ENCODE measurements around the gene SMOC2. TPM values are rescaled to one million over a fixed set of nuclear protein-coding genes. Genes with fewer than 3 reads are reported as not detected.

SMOC2 gene
- total and polyA plus RNA-seq, 12 donors: 6.6 to 39.1 (median 17.6) TPM

- Histone ChIP-seq H3K36me3 (no peaks in the 10 kb centered on the region), H3K27me3 (peaks cover 12 to 90% (median 61%) of the 10 kb centered on the region in 7 donors), H3K4me1 (peaks cover 0 to 33% (median 8%) of the 10 kb centered on the region in 9 donors), H3K9me3 (no peaks in the 10 kb centered on the region), H3K4me3 (peak overlapping the region in 7 of 10 donors; percentile 59 to 68 (median 67)), H3K27ac (peak overlapping the region in 2 of 10 donors; percentile 75 to 76)
- no peak for DNase-seq
- no peak for TF ChIP-seq CTCF (IDR thresholded peaks at IDR 0.05)
- 20 to 36% methylated on average over 5 of the region's 5 CpGs for WGBS, 2 donors
- intact Hi-C loops (cut with DNase I): loop anchor here in 2 of 10 donors (5.0 to 10.0 kb wide), 2 partner anchors 68 to 70 kb away; no protein-coding TSS in a partner anchor
- ATAC-seq: no peak
Observed at GRCh38 chr6:168442646-168443045, 1.7 kb downstream of the SMOC2 start.

GRCh38 chr6:168447282-168447681 is 6.3 kb downstream of the SMOC2 start:
- ATAC-seq: no peak

GRCh38 chr6:168447700-168448099 is 6.7 kb downstream of the SMOC2 start:
- peaks cover 0 to 70% (median 34%) of the 10 kb centered on the region in 7 donors for H3K27me3 ChIP-seq
- whole genome bisulfite sequencing, 2 donors: 82 to 84% methylated on average over 3 of the region's 3 CpGs
- intact Hi-C loops (cut with DNase I): loop anchor here in 2 of 10 donors (2.0 to 10.0 kb wide), 2 partner anchors 71 to 73 kb away; no protein-coding TSS in a partner anchor
- H3K36me3 ChIP-seq: no peaks in the 10 kb centered on the region
- no peak overlapping the region for H3K27ac ChIP-seq
- DNase-seq: no peak
- peaks cover 0 to 31% (median 6%) of the 10 kb centered on the region in 9 donors for H3K4me1 ChIP-seq
- TF ChIP-seq CTCF (IDR thresholded peaks at IDR 0.05): no peak
- H3K4me3 ChIP-seq: no peak overlapping the region
- H3K9me3 ChIP-seq: no peaks in the 10 kb centered on the region
- ATAC-seq: no peak

More at GRCh38 chr6:168447282-168447681, 6.3 kb downstream of the SMOC2 start:
- Histone ChIP-seq H3K36me3 (no peaks in the 10 kb centered on the region), H3K4me1 (peaks cover 0 to 29% (median 4%) of the 10 kb centered on the region in 9 donors), H3K27me3 (peaks cover 0 to 74% (median 38%) of the 10 kb centered on the region in 7 donors), H3K27ac (no peak overlapping the region), H3K9me3 (no peaks in the 10 kb centered on the region), H3K4me3 (no peak overlapping the region)
- no peak for TF ChIP-seq CTCF (IDR thresholded peaks at IDR 0.05)
- no peak for DNase-seq
- 74 to 75% methylated on average over 4 of the region's 4 CpGs for WGBS, 2 donors
- intact Hi-C loops (cut with DNase I): loop anchor here in 1 of 10 donors (10.0 kb wide), 1 partner anchor 72 kb away; no protein-coding TSS in a partner anchor

- DNase-seq: no peak
- Histone ChIP-seq H3K9me3 (no peaks in the 10 kb centered on the region), H3K27me3 (peaks cover 0 to 63% (median 27%) of the 10 kb centered on the region in 7 donors), H3K36me3 (no peaks in the 10 kb centered on the region), H3K4me3 (no peak overlapping the region), H3K4me1 (peaks cover 0 to 36% (median 10%) of the 10 kb centered on the region in 9 donors), H3K27ac (no peak overlapping the region)
- TF ChIP-seq CTCF (IDR thresholded peaks at IDR 0.05): no peak
- ATAC-seq: no peak
- 86 to 88% methylated on average over 11 of the region's 11 CpGs for WGBS, 2 donors
- intact Hi-C loops (cut with DNase I): loop anchor here in 2 of 10 donors (2.0 to 10.0 kb wide), 2 partner anchors 72 to 74 kb away; no protein-coding TSS in a partner anchor
Observed at GRCh38 chr6:168448243-168448855, 7.4 kb downstream of the SMOC2 start.
